ENCODE measurements around the gene CPVL. TPM values are rescaled to one million over a fixed set of nuclear protein-coding genes. Genes with fewer than 3 reads are reported as not detected.

Gene CPVL
- total RNA-seq, 1 experiment from 2014 or later, result 10.3 TPM

- intact Hi-C loops (cut with micrococcal nuclease), result loop anchor here (10.0 kb wide), 1 partner anchor 150 kb away; no protein-coding TSS in a partner anchor
- H2AFZ ChIP-seq (ENCODE audit: low read depth, low read length, poor library complexity, severe bottlenecking), result peak within 1 kb of the TSS; percentile 85
- no peaks in the 10 kb centered on the region for H3K9me2 ChIP-seq (ENCODE audit: insufficient read depth)
- 0 out of 2 replicates have a peak, but pooled peaks cover 7% of the 10 kb centered on the region for H3K27me3 ChIP-seq (ENCODE audit: insufficient read depth, low read length)
- BruUV-seq (replicated peaks), result no TSS peak
- ChIA-PET RAD21 (ENCODE audit: low non-redundant PET in 1 of 2, low total read pairs in 2 of 2, uncharacterized antibody in 2 of 2, unreplicated experiment in 2 of 2) (no interaction called here), CTCF (no interaction called here), POLR2A (no interaction called here)
- peak within 1 kb of the TSS; percentile 17; the same call in 1 of the 2 replicates for H3K9ac ChIP-seq (ENCODE audit: low read length)
- DNase-seq (ENCODE audit: low read depth, low spot score), result no peak
- no peaks in the 10 kb centered on the region for H4K20me1 ChIP-seq (ENCODE audit: insufficient read depth)
- peaks cover 0 to 10% of the 10 kb centered on the region in 2 experiments; a peak in 2 of 4 replicates for H3K4me1 ChIP-seq (ENCODE audit: control insufficient read depth in 1 of 2, insufficient read depth in 2 of 2, low read length in 2 of 2)
- no peaks in the 10 kb centered on the region for H3K36me3 ChIP-seq (ENCODE audit: control insufficient read depth in 1 of 2, insufficient read depth in 2 of 2, low read length in 2 of 2)
- TF ChIP-seq FOSL1 (IDR thresholded peaks at IDR 0.05; ENCODE audit: low read depth) (no peak), RAD21 (IDR thresholded peaks at IDR 0.05; ENCODE audit: low read depth) (no peak), YY1 (IDR thresholded peaks at IDR 0.05; ENCODE audit: extremely low read depth, insufficient replicate concordance, low read depth, low read length) (no peak), EGR1 (IDR thresholded peaks at IDR 0.05; ENCODE audit: low read depth) (no peak), POLR2A (IDR thresholded peaks at IDR 0.05; ENCODE audit: borderline replicate concordance, extremely low read depth, insufficient read depth, insufficient read length) (no peak), SIN3A (IDR thresholded peaks at IDR 0.05; ENCODE audit: low read depth) (no peak), JUND (IDR thresholded peaks at IDR 0.05) (no peak), SP1 (IDR thresholded peaks at IDR 0.05; ENCODE audit: low read depth) (no peak), EZH2 (IDR thresholded peaks at IDR 0.05) (no peak), ZNF274 (IDR thresholded peaks at IDR 0.05; ENCODE audit: low read depth, low read length) (no peak), TCF7L2 (IDR thresholded peaks at IDR 0.05; ENCODE audit: borderline replicate concordance, extremely low read depth, insufficient read depth, insufficient read length) (no peak), REST (IDR thresholded peaks at IDR 0.05; ENCODE audit: low read depth) (no peak), EZH2phosphoT487 (IDR thresholded peaks at IDR 0.05; ENCODE audit: borderline replicate concordance) (no peak), ZFX (IDR thresholded peaks at IDR 0.05) (no peak), CEBPB (IDR thresholded peaks at IDR 0.05; ENCODE audit: low read depth) (no peak)
- TF ChIP-seq, protein P1, sequence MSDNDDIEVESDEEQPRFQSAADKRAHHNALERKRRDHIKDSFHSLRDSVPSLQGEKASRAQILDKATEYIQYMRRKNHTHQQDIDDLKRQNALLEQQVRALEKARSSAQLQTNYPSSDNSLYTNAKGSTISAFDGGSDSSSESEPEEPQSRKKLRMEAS (IDR thresholded peaks at IDR 0.05), result no peak
- no peaks in the 10 kb centered on the region for H3K9me3 ChIP-seq (ENCODE audit: control insufficient read depth in 1 of 2, insufficient read depth in 1 of 2, low read depth in 1 of 2, low read length in 2 of 2)
- H3K4me2 ChIP-seq (ENCODE audit: low read length), result peak within 1 kb of the TSS; percentile 86
- no peaks in the 10 kb centered on the region for H3K79me2 ChIP-seq (ENCODE audit: insufficient read depth, low read length)
- ATAC-seq, result peak; percentile 72
- peak within 1 kb of the TSS; percentile 51 to 65 for H3K4me3 ChIP-seq (replicated peaks in 1 of 2; ENCODE audit: low read depth in 1 of 2, low read length in 2 of 2)
- H3K27ac ChIP-seq (ENCODE audit: low read depth, low read length), result no peak within 1 kb of the TSS; the same call in 1 of the 2 replicates
Measured at GRCh38 chr7:29194594-29195427, 48.5 kb upstream of the CPVL start, which contains the start of gene CHN2. TSS of gene CHN2 (plus strand) at chr7:29194775.
